Epithelial cell of alveolus of lung (primary cell): Measurements from ENCODE around the gene CLDN6. TPM values are rescaled to one million over a fixed set of nuclear protein-coding genes. Genes with fewer than 3 reads are reported as not detected.

Experiments used
- total RNA-seq: library from RNA; depleted of rRNA; stranded (reverse); fragments of >200 nt; gene quantifications from 2 replicates; pipeline ENCODE4 v1.2.1, GENCODE V29; 2015

Gene CLDN6, protein sequence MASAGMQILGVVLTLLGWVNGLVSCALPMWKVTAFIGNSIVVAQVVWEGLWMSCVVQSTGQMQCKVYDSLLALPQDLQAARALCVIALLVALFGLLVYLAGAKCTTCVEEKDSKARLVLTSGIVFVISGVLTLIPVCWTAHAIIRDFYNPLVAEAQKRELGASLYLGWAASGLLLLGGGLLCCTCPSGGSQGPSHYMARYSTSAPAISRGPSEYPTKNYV
- 2.6 and 23.9 TPM in 2 replicates for total RNA-seq

DNA sequence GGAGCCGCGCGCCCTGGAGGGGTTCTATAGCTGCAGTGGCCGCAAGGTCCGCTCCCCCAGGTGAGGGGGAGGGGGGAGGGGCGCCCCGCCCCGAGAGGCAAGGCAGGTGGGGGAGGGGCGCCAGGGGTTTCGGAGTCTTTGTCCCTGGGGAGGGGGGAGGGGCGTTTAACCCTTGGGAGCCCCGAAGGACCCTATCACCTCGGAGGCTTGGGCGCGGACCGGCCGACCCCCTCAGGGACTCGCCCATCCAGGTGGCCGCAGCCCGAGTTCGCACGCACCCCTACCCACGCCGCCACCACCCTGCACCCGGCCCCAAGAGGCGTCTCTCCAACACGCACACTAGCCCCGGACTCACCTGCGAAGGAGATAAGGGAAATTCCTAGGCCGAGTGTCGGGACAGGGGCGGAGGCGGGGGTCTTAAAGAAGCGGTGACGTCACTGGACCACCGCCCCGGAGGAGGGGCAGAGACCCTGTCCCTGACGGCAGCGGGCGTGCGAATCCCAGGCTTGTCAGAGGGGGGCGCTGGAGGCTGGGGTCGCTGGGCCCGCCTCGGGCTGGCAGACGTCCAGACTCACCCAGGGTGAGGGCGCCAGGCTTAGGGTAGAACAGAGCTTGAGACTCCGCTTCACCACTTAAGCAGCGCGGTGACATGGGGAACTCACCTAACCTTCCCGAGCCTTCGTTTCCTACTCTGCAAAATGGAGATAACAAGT is at the start of gene CLDN6:
CLDN6 (minus strand) TSS at position 390 of the 713 bp plus-strand sequence. CDS start 2,162 bp downstream, outside the sequence.

DNA sequence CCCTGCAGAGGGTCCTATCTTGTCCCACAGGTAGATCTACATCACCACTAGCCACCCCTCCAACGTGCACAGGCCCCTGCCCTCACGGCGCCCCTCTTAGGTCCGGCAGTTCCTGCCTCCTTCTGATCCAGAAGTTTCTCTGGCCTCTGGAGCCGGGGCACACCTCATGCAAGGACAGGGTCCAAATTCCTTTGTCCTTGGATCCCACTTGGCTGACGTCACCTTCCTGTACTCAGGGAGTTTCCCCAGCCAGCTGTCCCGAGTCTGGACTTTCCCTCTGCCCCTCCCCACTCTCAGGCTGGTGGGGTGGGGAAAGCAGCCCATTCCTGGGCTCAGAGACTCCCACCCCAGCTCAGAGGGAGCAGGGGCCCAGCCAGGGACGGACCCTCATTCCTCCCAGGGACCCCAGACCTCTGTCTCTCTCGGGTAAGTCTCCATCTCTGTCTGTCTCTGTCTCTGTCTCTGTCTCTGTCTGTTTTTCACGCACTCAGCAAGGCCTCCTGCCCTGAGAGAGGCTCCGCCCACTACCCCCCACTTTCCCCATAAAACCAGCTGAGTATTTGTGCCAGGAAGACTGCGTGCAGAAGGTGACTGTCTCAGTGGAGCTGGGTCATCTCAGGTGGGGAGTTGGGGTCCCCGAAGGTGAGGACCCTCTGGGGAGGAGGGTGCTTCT is 47.2 kb upstream of the CLDN6 start, which contains the start of gene IL32:
IL32 (plus strand) TSS at position 572 of the 673 bp plus-strand sequence. CDS start 172 bp downstream, outside the sequence.

DNA sequence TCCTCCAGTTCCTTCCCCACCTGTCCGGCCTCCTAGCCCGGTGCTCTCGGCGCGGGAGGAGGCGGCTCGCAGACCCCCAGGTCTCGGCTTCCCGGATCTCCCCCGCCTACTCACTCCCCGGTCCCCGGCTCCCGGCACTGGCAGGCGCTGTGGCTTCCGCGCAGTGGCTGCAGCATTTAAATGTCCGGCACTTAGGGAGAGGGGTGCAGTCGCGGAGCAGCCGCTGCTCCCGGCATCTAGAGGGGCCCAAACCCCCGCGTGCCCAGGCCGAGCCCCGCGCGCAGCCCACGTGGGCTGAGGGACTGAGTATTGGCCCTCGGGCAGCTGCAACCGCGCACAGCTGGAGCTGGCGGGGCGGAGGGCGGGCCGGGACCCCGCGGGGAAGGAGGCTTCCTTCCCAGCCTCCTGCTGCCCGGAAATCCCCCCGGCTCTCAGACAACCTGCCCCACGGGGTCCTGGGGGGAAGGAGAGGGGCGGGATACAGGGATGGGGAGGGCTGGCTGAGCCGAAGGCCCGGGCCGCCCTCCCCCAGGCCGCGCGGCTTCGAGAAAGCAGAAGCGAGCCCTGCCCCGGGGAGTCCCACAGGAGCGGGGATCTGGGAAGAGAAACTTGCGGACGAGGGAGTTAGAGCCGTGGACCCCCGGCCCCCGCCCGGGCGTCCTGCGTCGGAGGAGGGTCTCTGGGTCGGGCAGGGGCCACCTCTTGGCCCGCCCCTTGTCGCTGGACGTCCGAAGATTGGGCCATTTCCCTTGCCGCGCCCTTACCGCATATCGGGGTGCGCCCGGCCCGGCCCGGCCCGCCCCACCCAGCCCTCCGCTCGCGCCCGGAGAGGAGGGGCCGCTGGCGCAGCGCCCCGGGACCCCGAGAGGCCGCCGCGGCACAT is 28.0 kb upstream of the CLDN6 start, which contains the start of gene MMP25:
MMP25 (plus strand) TSS at position 804 of the 883 bp plus-strand sequence. CDS start 357 bp downstream, outside the sequence.

GRCh38 chr16:3036726-3037315 is 18.8 kb upstream of the CLDN6 start, which contains the start of gene BICDL2:
BICDL2 (minus strand) TSS chr16:3036944; CDS start chr16:3035496, 1,448 bp downstream.

GRCh38 chr16:3023669-3024478 is 5.9 kb upstream of the CLDN6 start, which contains the start of the genes HCFC1R1 and THOC6:
HCFC1R1 (minus strand) TSS chr16:3023942; CDS start chr16:3023941, 1 bp downstream.
THOC6 (plus strand) TSS chr16:3024035; CDS start chr16:3024327, 292 bp downstream.

GRCh38 chr16:3020247-3020603 is 2.2 kb upstream of the CLDN6 start, which contains the start of gene TNFRSF12A:
TNFRSF12A (plus strand) TSS chr16:3020368; CDS start chr16:3020398, 30 bp downstream.

DNA sequence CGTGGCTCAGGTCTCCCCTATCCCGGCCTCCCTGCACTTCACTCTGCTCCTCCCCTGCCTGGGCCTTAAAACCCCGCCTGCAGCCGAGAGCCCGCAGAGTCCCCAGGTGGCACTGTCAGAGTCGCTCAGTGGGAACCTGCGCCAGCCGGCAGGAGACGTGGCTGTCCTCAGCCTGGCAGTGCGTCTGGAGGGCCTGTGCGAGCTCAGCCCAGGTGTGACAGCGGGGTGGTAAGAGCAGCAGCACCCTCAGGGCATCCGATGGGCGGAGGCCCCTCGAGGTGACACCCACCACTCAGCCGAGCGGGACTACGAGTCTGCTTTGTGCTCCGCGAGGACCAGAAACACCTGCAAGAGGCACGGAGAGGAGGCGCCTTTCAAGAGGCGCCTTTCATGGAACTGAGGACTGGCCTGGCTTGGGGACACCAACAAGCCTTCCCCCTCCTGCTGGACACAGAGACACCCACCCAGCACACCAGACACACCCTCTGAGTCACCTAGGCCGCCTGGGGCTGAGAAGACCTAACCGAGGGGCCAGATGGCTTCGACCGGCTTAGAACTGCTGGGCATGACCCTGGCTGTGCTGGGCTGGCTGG is 5.1 kb downstream of the CLDN6 start, which contains the start of gene CLDN9:
CLDN9 (plus strand) TSS at position 96 of the 593 bp plus-strand sequence; CDS start at position 536, 440 bp downstream.

DNA sequence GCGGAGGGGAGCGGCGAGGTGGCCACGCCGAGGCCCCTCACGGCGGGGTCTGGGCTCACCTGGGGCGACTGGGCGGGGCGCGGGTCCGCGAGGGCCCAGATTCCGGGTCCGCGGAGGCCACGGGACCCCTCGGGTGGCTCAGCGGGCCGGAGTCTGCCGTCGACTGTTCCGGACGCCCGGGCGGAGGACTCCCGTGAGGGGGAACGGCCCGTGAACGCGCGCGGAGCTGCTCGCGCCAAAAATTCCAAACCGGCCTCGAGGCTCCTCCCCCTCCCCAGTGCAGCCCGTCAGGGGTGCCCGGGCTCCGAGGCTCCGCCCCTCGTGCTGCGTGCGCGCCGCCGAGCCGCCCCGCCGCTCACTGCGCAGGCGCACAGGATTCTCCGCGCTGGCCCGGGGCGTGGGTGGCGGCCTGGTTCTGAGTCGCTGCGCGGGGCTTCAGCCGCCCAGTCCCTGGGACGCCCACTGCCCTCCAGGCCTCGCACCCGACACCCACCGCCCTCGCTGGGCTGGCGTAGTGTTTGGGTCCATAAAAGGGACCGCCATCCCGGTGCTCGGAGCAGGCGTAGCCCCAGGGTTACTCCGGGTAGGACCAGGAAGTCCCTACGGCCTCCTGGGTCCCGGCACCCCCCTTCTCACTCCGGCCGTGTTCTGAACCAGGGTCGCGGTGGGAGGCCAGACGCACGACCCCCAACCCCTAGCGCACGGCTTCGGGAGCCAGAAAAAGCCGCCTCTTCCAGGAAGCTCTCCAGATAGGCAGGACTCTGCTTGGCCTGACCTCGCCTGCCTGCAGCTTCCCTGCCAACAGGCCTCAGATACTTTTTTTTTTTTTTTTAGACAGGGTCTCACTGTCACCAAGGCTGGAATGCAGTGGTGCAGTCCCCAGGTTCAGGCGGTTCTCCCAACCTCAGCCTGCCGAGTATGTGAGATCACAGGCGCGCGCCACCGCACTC is 37.5 kb downstream of the CLDN6 start, which contains the start of gene PKMYT1:
PKMYT1 (minus strand) TSS at position 220 of the 950 bp plus-strand sequence. CDS start 789 bp downstream, outside the sequence.

GRCh38 chr16:2968738-2969544 is 49.0 kb downstream of the CLDN6 start, which contains the start of gene PAQR4:
PAQR4 (plus strand) TSS chr16:2969348; CDS start chr16:2969675, 327 bp downstream.

Other genes with a start within 250 kb of the CLDN6 start
- 440 and 841 TPM in 2 replicates for gene ELOB, start 240.9 kb downstream of the CLDN6 start, total RNA-seq
- gene PRSS33, start 230.6 kb downstream of the CLDN6 start, total RNA-seq, result not detected in 2 replicates
- gene PRSS41, start 219.7 kb downstream of the CLDN6 start, total RNA-seq, result not detected in 2 replicates
- gene PRSS21, start 200.9 kb downstream of the CLDN6 start, total RNA-seq, result 2.2 TPM in 1 of 2 replicates, not detected in the other
- 1.4 TPM in 1 of 2 replicates, not detected in the other for gene ZG16B, start 187.9 kb downstream of the CLDN6 start, total RNA-seq
- 0.40 and 4.3 TPM in 2 replicates for gene PRSS22, start 160.0 kb downstream of the CLDN6 start, total RNA-seq
- 76.9 and 147 TPM in 2 replicates for gene FLYWCH2, start 135.0 kb downstream of the CLDN6 start, total RNA-seq
- 34.7 and 50.4 TPM in 2 replicates for gene FLYWCH1, start 106.3 kb downstream of the CLDN6 start, total RNA-seq
- 1.2 TPM in 1 of 2 replicates, not detected in the other for gene KREMEN2, start 53.9 kb downstream of the CLDN6 start, total RNA-seq
- gene PAQR4, start 48.8 kb downstream of the CLDN6 start, total RNA-seq, result 6.7 and 13.7 TPM in 2 replicates
- 12.6 and 30.1 TPM in 2 replicates for gene PKMYT1, start 37.7 kb downstream of the CLDN6 start, total RNA-seq
- 0.39 TPM in 1 of 2 replicates, not detected in the other for gene CLDN9, start 5.3 kb downstream of the CLDN6 start, total RNA-seq
- 24.8 and 323 TPM in 2 replicates for gene TNFRSF12A, start 2.2 kb upstream of the CLDN6 start, total RNA-seq
- 56.6 and 61.4 TPM in 2 replicates for gene HCFC1R1, start 5.8 kb upstream of the CLDN6 start, total RNA-seq
- 18.5 and 33.4 TPM in 2 replicates for gene THOC6, start 5.9 kb upstream of the CLDN6 start, total RNA-seq
- gene BICDL2, start 18.8 kb upstream of the CLDN6 start, total RNA-seq, result 1.9 TPM in 1 of 2 replicates, not detected in the other
- 0.13 TPM in 1 of 2 replicates, not detected in the other for gene MMP25, start 28.4 kb upstream of the CLDN6 start, total RNA-seq
- 5.3 and 123 TPM in 2 replicates for gene IL32, start 47.5 kb upstream of the CLDN6 start, total RNA-seq
- gene ZSCAN10, start 81.1 kb upstream of the CLDN6 start, total RNA-seq, result not detected in 2 replicates
- gene ZNF205, start 94.4 kb upstream of the CLDN6 start, total RNA-seq, result 9.6 and 18.7 TPM in 2 replicates
- 7.2 and 12.7 TPM in 2 replicates for gene ZNF213, start 116.8 kb upstream of the CLDN6 start, total RNA-seq
- gene OR1F1, start 170.0 kb upstream of the CLDN6 start, total RNA-seq, result not detected in 2 replicates
- 4.4 and 12.1 TPM in 2 replicates for gene ZNF200, start 217.0 kb upstream of the CLDN6 start, total RNA-seq
- gene MEFV, start 238.4 kb upstream of the CLDN6 start, total RNA-seq, result not detected in 2 replicates